Measurements from ENCODE around the gene ZFP69. TPM values are rescaled to one million over a fixed set of nuclear protein-coding genes. Genes with fewer than 3 reads are reported as not detected.

The ZFP69 gene
- total and polyA plus RNA-seq, 10 of the 15 experiments (the other 5 are each of a cell fraction or from before 2014, with no cell fraction given) = 1.9 to 6.4 (median 3.7) TPM

GRCh38 chr1:40530735-40531380 lies 53.8 kb downstream of the ZFP69 start (continued):
- TF ChIP-seq ZBTB4 (CRISPR knock-in tag; IDR thresholded peaks at IDR 0.05) (no peak), IKZF2 (IDR thresholded peaks at IDR 0.05) (peak in 1 of 2 experiments; percentile 20; a peak in 1 of 4 replicates), CTCF (IDR thresholded peaks at IDR 0.05 in 2 of 3, conservative IDR thresholded peaks at IDR 0.05 in 1 of 3; ENCODE audit: control insufficient read depth in 2 of 3, extremely low read depth in 1 of 3, insufficient read depth in 1 of 3, low read depth in 3 of 3, low read length in 3 of 3) (no peak), NFYA (IDR thresholded peaks at IDR 0.05; ENCODE audit: borderline replicate concordance, low read depth, low read length) (no peak), TAF1 (IDR thresholded peaks at IDR 0.05; ENCODE audit: borderline replicate concordance, low read depth, low read length) (no peak), BHLHE40 (IDR thresholded peaks at IDR 0.05; ENCODE audit: borderline replicate concordance in 1 of 2, low read depth in 2 of 2, low read length in 1 of 2) (no peak), RELB (IDR thresholded peaks at IDR 0.05; ENCODE audit: low read depth) (peak; percentile 63; the same call in 1 of the 2 replicates), EED (IDR thresholded peaks at IDR 0.05; ENCODE audit: low read depth) (no peak), KLF5 (IDR thresholded peaks at IDR 0.05; ENCODE audit: partially characterized antibody) (no peak), SUZ12 (IDR thresholded peaks at IDR 0.05; ENCODE audit: unreplicated experiment) (no peak), CBX5 (IDR thresholded peaks at IDR 0.05; ENCODE audit: low read depth) (0 out of 2 replicates have a peak, but pooled peaks have one; percentile 9), SREBF1 (IDR thresholded peaks at IDR 0.05; ENCODE audit: low read length) (no peak)

All from GM12878 (cell line).